H1 (cell line): ENCODE measurements around the gene KLHL18. TPM values are rescaled to one million over a fixed set of nuclear protein-coding genes. Genes with fewer than 3 reads are reported as not detected.

Experiments used
- CTCF ChIA-PET: fragments of 300-600 bp; sonication (Branson Sonifier 250); formaldehyde crosslinking; loops from one replicate; lab custom pipeline; 2021; ENCODE audit not compliant: partially characterized antibody; lab: Charles Lee
- POLR2A ChIA-PET: fragments of 300-600 bp; sonication (Branson Sonifier 250); formaldehyde crosslinking; loops from one replicate; lab custom pipeline; 2021; ENCODE audit warnings: inconsistent platforms; ENCODE audit not compliant: partially characterized antibody; lab: Charles Lee
- DNase-seq, 2 experiments: peaks; one replicate each; pipeline versions ENCODE4 v3.0.0 to v3.0.0-alpha.2; 2010 to 2022; ENCODE audit warnings: low spot score in 2 of 2, low read depth in 1 of 2, mixed read lengths in 1 of 2
- FAIRE-seq: peaks from 2 replicates; lab custom pipeline; 2011; peaks lifted over from hg19 to GRCh38; lab: Jason Lieb, UNC
- H2AFZ ChIP-seq: 2 replicates; pipeline ENCODE4 v1.8.1; 2012; ENCODE audit warnings: low read length, inconsistent platforms
- H2AK5ac ChIP-seq: 2 replicates; pipeline ENCODE4 v1.6.1; 2013; ENCODE audit warnings: low read depth, low read length
- H2BK120ac ChIP-seq: replicated peaks from 2 replicates; pipeline ENCODE3; 2013; ENCODE audit warnings: low read depth, low read length, inconsistent platforms
- H2BK12ac ChIP-seq: 2 replicates; pipeline ENCODE4 v1.6.1; 2013; ENCODE audit warnings: low read depth, low read length
- H2BK15ac ChIP-seq: 2 replicates; pipeline ENCODE4 v1.6.1; 2013; ENCODE audit warnings: low read length
- H2BK20ac ChIP-seq: 2 replicates; pipeline ENCODE4 v1.6.1; 2013; ENCODE audit warnings: low read length
- H2BK5ac ChIP-seq: 2 replicates; pipeline ENCODE4 v1.6.1; 2013; ENCODE audit warnings: low read depth, low read length
- H3K14ac ChIP-seq: 2 replicates; pipeline ENCODE4 v1.6.1; 2013; ENCODE audit warnings: inconsistent platforms; ENCODE audit not compliant: insufficient read length
- H3K18ac ChIP-seq: 2 replicates; pipeline ENCODE4 v1.6.1; 2013; ENCODE audit warnings: low read length; ENCODE audit errors: extremely low read depth
- H3K23ac ChIP-seq: 2 replicates; pipeline ENCODE4 v1.6.1; 2013; ENCODE audit warnings: inconsistent platforms; ENCODE audit not compliant: insufficient read length
- H3K23me2 ChIP-seq: 2 replicates; pipeline ENCODE4 v1.6.1; 2013; ENCODE audit warnings: low read depth, low read length
- H3K27ac ChIP-seq: 2 replicates; pipeline ENCODE4 v1.6.1; 2011; ENCODE audit warnings: low read depth, low read length, inconsistent platforms
- H3K27me3 ChIP-seq, 4 experiments: replicated peaks in 1 of 4; 1 replicate in 1 of 4; 2 replicates in 3 of 4; pipeline versions ENCODE4 v1.6.1 to v1.8.1; 2011 to 2013; ENCODE audit warnings: low read length in 3 of 4, mild to moderate bottlenecking in 3 of 4, inconsistent platforms in 2 of 4, mixed read lengths in 2 of 4, moderate library complexity in 1 of 4; ENCODE audit not compliant: control insufficient read depth in 3 of 4, insufficient read depth in 3 of 4; ENCODE audit errors: extremely low read depth in 1 of 4
- H3K36me3 ChIP-seq, 4 experiments: 2 replicates each; pipeline versions ENCODE4 v1.6.1 to v1.8.1; 2011 to 2013; ENCODE audit warnings: mild to moderate bottlenecking in 4 of 4, low read length in 3 of 4, moderate library complexity in 2 of 4, control low read depth in 1 of 4, inconsistent platforms in 1 of 4; ENCODE audit not compliant: insufficient read depth in 4 of 4, control insufficient read depth in 2 of 4
- H3K4ac ChIP-seq: replicated peaks from 2 replicates; pipeline ENCODE3; 2013; ENCODE audit warnings: low read length, low read depth, mixed read lengths, inconsistent platforms; ENCODE audit not compliant: insufficient read length
- H3K4me1 ChIP-seq, 4 experiments: replicated peaks in 1 of 4; 1 replicate in 1 of 4; 2 replicates in 3 of 4; pipeline versions ENCODE4 v1.6.1 to v1.8.1; 2011 to 2013; ENCODE audit warnings: low read length in 3 of 4, inconsistent platforms in 2 of 4, mixed read lengths in 1 of 4; ENCODE audit not compliant: insufficient read depth in 4 of 4, control insufficient read depth in 3 of 4
- H3K4me2 ChIP-seq, 2 experiments: 2 replicates each; pipeline versions ENCODE4 v1.6.1 to v1.8.1; 2011 to 2013; ENCODE audit warnings: low read depth in 2 of 2, low read length in 2 of 2, control low read depth in 1 of 2, inconsistent platforms in 1 of 2, mild to moderate bottlenecking in 1 of 2; ENCODE audit not compliant: insufficient read depth in 1 of 2
- H3K4me3 ChIP-seq, 4 experiments: fragments of 200-600, 300-600 bp in 1 of 4; sonication (generic), shearing (Covaris generic), sonication (Bioruptor Twin) in 1 of 4; 2 replicates each; pipeline versions ENCODE4 v1.5.1 to v1.8.1; 2011 to 2016; ENCODE audit warnings: low read length in 4 of 4, low read depth in 3 of 4, control low read depth in 2 of 4, inconsistent platforms in 2 of 4, mild to moderate bottlenecking in 2 of 4, mixed read lengths in 1 of 4, moderate library complexity in 1 of 4; ENCODE audit not compliant: insufficient read depth in 2 of 4; ENCODE audit errors: extremely low read depth in 1 of 4
- H3K56ac ChIP-seq: replicated peaks from 2 replicates; pipeline ENCODE3; 2013; ENCODE audit warnings: low read depth, mild to moderate bottlenecking, mixed read lengths, low read length, inconsistent platforms; ENCODE audit not compliant: insufficient read length
- H3K79me1 ChIP-seq: 2 replicates; pipeline ENCODE4 v1.6.1; 2013; ENCODE audit warnings: low read depth, low read length, control low read depth
- H3K79me2 ChIP-seq, 2 experiments: 2 replicates each; pipeline versions ENCODE4 v1.6.1 to v1.8.1; 2012 to 2013; ENCODE audit warnings: low read length in 2 of 2, mild to moderate bottlenecking in 2 of 2, inconsistent platforms in 1 of 2; ENCODE audit not compliant: insufficient read depth in 2 of 2, control insufficient read depth in 1 of 2
- H3K9ac ChIP-seq, 4 experiments: replicated peaks in 1 of 4; 1 replicate in 1 of 4; 2 replicates in 3 of 4; pipeline versions ENCODE4 v1.6.1 to v1.8.1; 2011 to 2013; ENCODE audit warnings: low read depth in 3 of 4, low read length in 3 of 4, control low read depth in 2 of 4, mild to moderate bottlenecking in 2 of 4, moderate library complexity in 2 of 4, inconsistent platforms in 1 of 4; ENCODE audit errors: extremely low read depth in 1 of 4
- H3K9me3 ChIP-seq, 2 experiments: 2 replicates each; pipeline versions ENCODE4 v1.6.1 to v1.8.1; 2012 to 2013; ENCODE audit warnings: mild to moderate bottlenecking in 2 of 2, moderate library complexity in 2 of 2, control low read depth in 1 of 2, inconsistent platforms in 1 of 2, low read depth in 1 of 2, low read length in 1 of 2, mixed read lengths in 1 of 2; ENCODE audit not compliant: insufficient read depth in 2 of 2
- H4K20me1 ChIP-seq, 2 experiments: replicated peaks in 1 of 2; 2 replicates each; pipeline versions ENCODE3 to v1.8.1; 2011 to 2013; ENCODE audit warnings: inconsistent platforms in 2 of 2, low read length in 2 of 2, mild to moderate bottlenecking in 1 of 2; ENCODE audit not compliant: insufficient read depth in 2 of 2, control insufficient read depth in 1 of 2
- H4K5ac ChIP-seq: 2 replicates; pipeline ENCODE4 v1.6.1; 2013; ENCODE audit warnings: low read length, low read depth, mixed read lengths, inconsistent platforms; ENCODE audit not compliant: insufficient read length
- H4K8ac ChIP-seq: 2 replicates; pipeline ENCODE4 v1.8.0; 2013; ENCODE audit warnings: mild to moderate bottlenecking, moderate library complexity, low read length, inconsistent platforms; ENCODE audit not compliant: insufficient read depth; ENCODE audit errors: extremely low read depth
- H4K91ac ChIP-seq: replicated peaks from 2 replicates; pipeline ENCODE3; 2013; ENCODE audit warnings: low read length, mixed read lengths, inconsistent platforms; ENCODE audit not compliant: insufficient read length
- ATF3 ChIP-seq: IDR thresholded peaks from 2 replicates; pipeline ENCODE4 v1.6.1; 2011; ENCODE audit warnings: low read depth, mild to moderate bottlenecking, low read length; ENCODE audit not compliant: insufficient read depth
- BACH1 ChIP-seq: IDR thresholded peaks from 2 replicates; pipeline ENCODE4 v1.6.1; 2012; ENCODE audit warnings: low read length, improper control_type of control experiment
- CTBP2 ChIP-seq: IDR thresholded peaks from 2 replicates; pipeline ENCODE4 v1.7.0; 2011; ENCODE audit warnings: borderline replicate concordance, mild to moderate bottlenecking, moderate library complexity, mixed read lengths, low read length; ENCODE audit not compliant: insufficient read depth, insufficient read length
- EGR1 ChIP-seq: IDR thresholded peaks from 2 replicates; pipeline ENCODE4 v1.6.1; 2011; ENCODE audit warnings: low read depth, low read length, borderline replicate concordance
- GTF2F1 ChIP-seq: IDR thresholded peaks from 2 replicates; pipeline ENCODE4 v1.6.1; 2012; ENCODE audit warnings: low read depth, low read length, improper control_type of control experiment, borderline replicate concordance
- JUND ChIP-seq: IDR thresholded peaks from 2 replicates; pipeline ENCODE4 v1.6.1; 2011; ENCODE audit warnings: mild to moderate bottlenecking, improper control_type of control experiment, low read length
- PHF8 ChIP-seq: fragments of 200-600 bp; sonication (generic); conservative IDR thresholded peaks from 2 replicates; pipeline ENCODE4 v1.7.1; 2012; ENCODE audit warnings: low read depth, mild to moderate bottlenecking, inconsistent platforms, low read length, moderate library complexity
- RFX5 ChIP-seq: IDR thresholded peaks from 2 replicates; pipeline ENCODE4 v1.6.1; 2011; ENCODE audit warnings: low read depth, low read length, improper control_type of control experiment, borderline replicate concordance
- SIN3A ChIP-seq, 2 experiments: IDR thresholded peaks in 1 of 2; conservative IDR thresholded peaks in 1 of 2; 2 replicates each; pipeline ENCODE4 v1.6.1; 2011 to 2012; ENCODE audit warnings: low read length in 2 of 2, improper control_type of control experiment in 1 of 2, low read depth in 1 of 2, mild to moderate bottlenecking in 1 of 2
- USF2 ChIP-seq: IDR thresholded peaks from 2 replicates; pipeline ENCODE4 v1.6.1; 2011; ENCODE audit warnings: low read length, improper control_type of control experiment
- WGBS, 2 experiments: shearing (Covaris generic) in 1 of 2; methylation state at CpG; one replicate each; pipeline versions ENCODE4 v1.1.6 to v1.1.7; 2013 to 2015; ENCODE audit warnings: low lambda C conversion rate in 2 of 2, mixed read lengths in 2 of 2, inconsistent platforms in 1 of 2, low coverage in 1 of 2, missing lambda C conversion rate in 1 of 2; ENCODE audit not compliant: insufficient replicate concordance in 2 of 2, insufficient coverage in 1 of 2, insufficient read length in 1 of 2; ENCODE audit errors: extremely low coverage in 1 of 2, missing lambda C conversion rate in 1 of 2; 5-methylcytosine and 5-hydroxymethylcytosine counted together
- polyA plus RNA-seq, 7 experiments: library from polyadenylated mRNA; depleted of rRNA in 3 of 7; stranded (reverse) in 5 of 7; unstranded in 2 of 7; fragments of >200 nt in 5 of 7; fragments of 200-250 nt in 2 of 7; gene quantifications; 1 replicate in 5 of 7; 2 replicates in 1 of 7; 4 replicates in 1 of 7; pipeline versions ENCODE4 v1.2.1 to v1.2.3, GENCODE V29; 2011 to 2013; ENCODE audit warnings: missing spikeins in 2 of 7, mixed read lengths in 2 of 7
- total RNA-seq: library from RNA; stranded (reverse); fragmentation: NEBNext Ultra II Directional; extraction: Animal tissue kit (Norgen Biotek cat#: 25700); gene quantifications from 2 replicates; pipeline ENCODE4 v1.2.1, GENCODE V29; 2021

The KLHL18 gene
- total and polyA plus RNA-seq, 2 of the 8 experiments (the other 6 are each of a cell fraction or from before 2014, with no cell fraction given): 19.9 to 31.7 TPM

GRCh38 chr3:47265725-47266428, 16.9 kb upstream of the KLHL18 start:
- Histone ChIP-seq H3K79me1 (no peaks in the 10 kb centered on the region; the same call in 1 of the 2 replicates), H4K5ac (no peak overlapping the region), H4K8ac (no peak overlapping the region), H2BK12ac (no peak overlapping the region), H3K27me3 (no peaks in the 10 kb centered on the region), H3K4me3 (no peak overlapping the region), H4K20me1 (no peaks in the 10 kb centered on the region), H3K56ac (no peak overlapping the region), H3K4me2 (no peak overlapping the region), H2BK15ac (no peak overlapping the region), H3K9me3 (no peaks in the 10 kb centered on the region), H3K9ac (no peak overlapping the region), H3K79me2 (no peaks in the 10 kb centered on the region), H3K4ac (no peak overlapping the region), H2AFZ (no peak overlapping the region), H3K23ac (no peak overlapping the region), H3K14ac (no peak overlapping the region), H3K23me2 (no peaks in the 10 kb centered on the region), H3K27ac (no peak overlapping the region), H2AK5ac (no peak overlapping the region), H2BK20ac (no peak overlapping the region), H3K18ac (no peak overlapping the region), H2BK5ac (no peak overlapping the region), H3K4me1 (peaks cover 0 to 2% (median under 1%) of the 10 kb centered on the region in 4 experiments; a peak in 2 of 7 replicates), H2BK120ac (no peak overlapping the region), H3K36me3 (no peaks in the 10 kb centered on the region), H4K91ac (no peak overlapping the region)
- FAIRE-seq (no peak), DNase-seq (no peak)
- ChIA-PET POLR2A (no interaction called here), CTCF (interaction anchor here (1.3 to 3.7 kb wide), 2 partner anchors 8 to 14 kb away, joined by 3 to 13 read pairs; no protein-coding TSS in a partner anchor)
- WGBS, 2 experiments: 93% methylated on average over 10 of the region's 10 CpGs; no CpG with 5 or more reads in 1 of the 2 experiments
- TF ChIP-seq SIN3A (conservative IDR thresholded peaks at IDR 0.05 in 1 of 2, IDR thresholded peaks at IDR 0.05 in 1 of 2; ENCODE audit: low read depth in 1 of 2, low read length in 2 of 2) (no peak), BACH1 (no peak), RFX5 (no peak), PHF8 (no peak), USF2 (no peak), ATF3 (no peak), CTBP2 (no peak), GTF2F1 (no peak), EGR1 (no peak), JUND (no peak)
